WI38 (cell line): ENCODE data around the gene SLC9A9.

Experiments
- H3K4me3 ChIP-seq: 2 replicates; pipeline ENCODE4 v1.5.1; 2011; ENCODE audit warnings: low read depth, mild to moderate bottlenecking, control low read depth, low read length
- CTCF ChIP-seq: IDR thresholded peaks from 2 replicates; pipeline ENCODE4 v1.5.1; 2012; ENCODE audit warnings: low read depth, mild to moderate bottlenecking, control low read depth, low read length

The SLC9A9 gene

GRCh38 chr3:143295201-143296080, 552.8 kb downstream of the SLC9A9 start:
- no peak for TF ChIP-seq CTCF
- H3K4me3 ChIP-seq, result no peak overlapping the region

- H3K4me3 ChIP-seq, result no peak overlapping the region
- TF ChIP-seq CTCF, result no peak
Observed at GRCh38 chr3:143294188-143294587, 554.1 kb downstream of the SLC9A9 start.

- no peak overlapping the region for H3K4me3 ChIP-seq
- TF ChIP-seq CTCF, result no peak
Observed at GRCh38 chr3:143291836-143292447, 556.3 kb downstream of the SLC9A9 start.

GRCh38 chr3:143288944-143289343, 559.3 kb downstream of the SLC9A9 start:
- no peak overlapping the region for H3K4me3 ChIP-seq
- TF ChIP-seq CTCF, result no peak

- H3K4me3 ChIP-seq, result no peak overlapping the region
- TF ChIP-seq CTCF, result no peak
Observed at GRCh38 chr3:143287403-143287802, 560.9 kb downstream of the SLC9A9 start.

- no peak overlapping the region for H3K4me3 ChIP-seq
- TF ChIP-seq CTCF, result no peak
Observed at GRCh38 chr3:143286392-143287010, 561.8 kb downstream of the SLC9A9 start.

GRCh38 chr3:143283432-143284128, 564.7 kb downstream of the SLC9A9 start:
- H3K4me3 ChIP-seq, result no peak overlapping the region
- no peak for TF ChIP-seq CTCF
